Measurements from ENCODE around the gene CACNA1C. TPM values are rescaled to one million over a fixed set of nuclear protein-coding genes. Genes with fewer than 3 reads are reported as not detected.

Gene CACNA1C
- total RNA-seq, 1 donor from 2014 or later = 102 TPM

DNA sequence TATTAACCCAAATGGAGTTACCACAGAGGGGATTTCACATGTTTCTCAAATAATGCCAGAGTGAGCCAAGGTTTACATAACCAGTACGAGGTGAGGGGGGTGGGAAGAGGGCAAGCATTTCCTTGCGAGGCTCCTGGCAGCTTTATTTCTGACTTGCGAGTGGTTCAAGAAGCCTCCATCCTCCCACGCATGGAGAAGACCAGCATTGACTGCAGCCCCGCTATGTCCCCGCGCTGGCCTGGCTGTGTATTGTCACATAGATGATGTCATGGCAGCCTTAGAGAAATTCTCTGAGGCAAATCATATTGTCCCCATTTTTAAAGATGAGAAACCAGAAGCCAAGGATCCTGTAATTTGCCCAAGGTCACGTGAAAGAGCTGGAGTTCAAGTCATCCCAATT lies 188.2 kb downstream of the CACNA1C start:
- Histone ChIP-seq H3K4me3 (no peak overlapping the region), H3K4me1 (peaks cover 5 to 38% of the 10 kb centered on the region in 2 donors), H3K27ac (peak overlapping the region in 1 of 2 donors; percentile 30), H3K9me3 (no peaks in the 10 kb centered on the region), H3K27me3 (no peaks in the 10 kb centered on the region), H3K36me3 (no peaks in the 10 kb centered on the region)
- DNase-seq (ENCODE audit: low spot score in 2 of 2) = no peak
- no peak for TF ChIP-seq CTCF (IDR thresholded peaks at IDR 0.05)
- intact Hi-C loops (cut with DNase I) = no loop called here

DNA sequence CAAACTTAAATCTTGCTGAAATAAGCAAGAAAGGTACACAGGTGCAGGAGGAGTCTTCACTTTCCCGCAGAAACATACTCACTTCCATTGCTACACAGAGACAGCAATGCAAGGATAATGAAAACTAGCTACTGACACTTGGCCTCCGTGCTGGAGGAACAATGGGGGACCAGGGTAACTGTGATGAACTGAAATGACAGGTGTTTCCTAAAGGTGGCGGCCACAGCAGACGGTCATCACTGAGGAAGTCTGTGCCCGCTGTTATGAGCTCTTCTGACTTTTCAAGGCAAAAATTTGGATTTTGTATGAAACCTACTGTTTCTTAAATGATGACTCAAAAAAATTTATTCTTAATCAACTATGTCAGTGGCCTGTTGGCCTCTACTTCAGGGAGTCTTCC lies 189.4 kb downstream of the CACNA1C start:
- intact Hi-C loops (cut with DNase I) = no loop called here
- H3K9me3 ChIP-seq = no peaks in the 10 kb centered on the region
- no peak overlapping the region for H3K27ac ChIP-seq
- DNase-seq (ENCODE audit: low spot score in 2 of 2) = no peak
- no peaks in the 10 kb centered on the region for H3K36me3 ChIP-seq
- H3K4me1 ChIP-seq = peaks cover 5 to 38% of the 10 kb centered on the region in 2 donors
- H3K27me3 ChIP-seq = no peaks in the 10 kb centered on the region
- no peak overlapping the region for H3K4me3 ChIP-seq
- TF ChIP-seq CTCF (IDR thresholded peaks at IDR 0.05) = no peak

DNA sequence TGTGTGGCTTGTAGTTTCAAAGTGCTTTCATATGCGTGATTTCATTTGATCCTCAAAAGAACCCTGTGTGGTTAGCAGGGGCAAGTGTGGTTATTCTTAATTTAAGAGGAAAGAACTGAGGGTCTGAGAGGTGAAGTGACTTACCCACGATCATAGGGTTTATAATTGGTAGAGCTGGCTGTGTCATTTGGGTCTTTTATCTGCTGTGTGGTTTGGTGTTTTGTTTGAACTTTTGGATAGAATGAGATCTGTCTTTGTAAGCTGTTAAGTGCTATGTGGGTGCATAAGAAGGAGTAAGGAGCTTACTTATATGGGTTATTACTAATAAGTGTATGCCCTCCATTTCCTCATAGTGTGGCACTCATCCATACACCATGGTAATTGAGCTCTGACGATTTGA lies 190.0 kb downstream of the CACNA1C start:
- intact Hi-C loops (cut with DNase I) = no loop called here
- TF ChIP-seq CTCF (IDR thresholded peaks at IDR 0.05) = no peak
- Histone ChIP-seq H3K4me1 (peaks cover 5 to 38% of the 10 kb centered on the region in 2 donors), H3K27me3 (no peaks in the 10 kb centered on the region), H3K4me3 (no peak overlapping the region), H3K27ac (peak overlapping the region; percentile 56 to 65), H3K9me3 (no peaks in the 10 kb centered on the region), H3K36me3 (no peaks in the 10 kb centered on the region)
- DNase-seq (ENCODE audit: low spot score in 2 of 2) = no peak

DNA sequence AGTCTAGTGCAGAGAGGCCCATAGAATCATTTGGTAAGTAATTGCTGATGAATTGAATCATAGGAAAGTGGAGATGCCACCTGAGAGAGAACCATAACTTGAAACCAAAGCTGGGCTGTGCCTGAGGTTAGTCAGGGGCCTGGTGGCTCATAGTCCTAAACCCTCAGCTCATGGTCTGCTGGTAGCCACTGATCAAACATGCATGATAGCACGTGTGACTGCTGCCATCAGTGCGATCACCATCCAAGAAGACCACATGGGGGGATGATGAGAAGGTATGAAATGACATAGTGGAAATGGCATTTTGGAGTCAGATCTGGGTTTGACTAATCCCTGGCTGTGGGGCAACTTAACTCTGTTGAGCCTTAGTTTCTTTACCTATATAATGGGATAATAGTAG lies 190.5 kb downstream of the CACNA1C start:
- DNase-seq (ENCODE audit: low spot score in 2 of 2) = no peak
- H3K9me3 ChIP-seq = no peaks in the 10 kb centered on the region
- peak overlapping the region; percentile 56 to 65 for H3K27ac ChIP-seq
- no peaks in the 10 kb centered on the region for H3K36me3 ChIP-seq
- intact Hi-C loops (cut with DNase I) = no loop called here
- TF ChIP-seq CTCF (IDR thresholded peaks at IDR 0.05) = no peak
- H3K4me1 ChIP-seq = peaks cover 5 to 35% of the 10 kb centered on the region in 2 donors
- no peaks in the 10 kb centered on the region for H3K27me3 ChIP-seq
- H3K4me3 ChIP-seq = no peak overlapping the region

DNA sequence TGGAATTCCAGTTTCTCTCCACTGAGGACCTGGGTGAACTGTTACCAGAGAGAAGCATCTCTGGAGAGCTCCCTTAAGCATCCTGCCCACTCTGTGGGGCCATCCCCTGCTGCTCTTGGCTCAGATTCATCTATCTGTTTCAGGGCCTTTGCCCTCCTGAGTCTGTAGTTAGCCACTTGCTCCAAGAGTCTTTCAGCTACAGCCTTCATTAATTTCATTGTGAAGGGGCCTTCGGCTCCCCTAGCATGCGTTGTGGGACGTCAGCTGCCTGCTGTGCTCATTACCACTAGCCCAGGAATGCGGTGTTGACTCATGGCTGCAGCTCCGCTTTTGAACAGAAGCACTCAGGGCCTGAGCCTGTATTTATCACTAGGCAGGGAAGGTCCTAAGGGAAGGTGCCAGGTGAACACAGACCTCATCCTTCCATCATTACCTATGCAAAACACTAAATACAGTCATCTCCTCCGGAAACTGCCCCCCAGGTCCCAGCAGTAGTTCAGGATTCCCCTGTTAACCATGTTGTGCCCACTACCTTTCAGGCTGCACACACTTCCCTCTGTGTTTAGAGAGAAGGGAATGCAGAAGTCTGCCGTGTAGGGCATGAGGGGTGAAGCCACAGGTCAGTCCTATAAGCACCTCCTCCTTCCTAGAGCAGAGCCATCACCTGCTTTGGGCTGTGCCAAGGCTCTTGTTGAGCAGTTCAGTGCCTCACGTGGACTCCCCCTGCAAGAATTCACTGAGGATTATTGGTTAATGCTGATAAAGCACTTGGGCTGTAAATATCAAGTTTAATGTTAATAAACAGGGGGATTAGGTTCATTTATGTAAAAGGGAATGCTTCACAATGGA lies 191.4 kb downstream of the CACNA1C start:
- Histone ChIP-seq H3K36me3 (no peaks in the 10 kb centered on the region), H3K27ac (peak overlapping the region; percentile 56 to 65), H3K4me1 (peaks cover 0 to 26% of the 10 kb centered on the region in 2 donors), H3K27me3 (no peaks in the 10 kb centered on the region), H3K9me3 (no peaks in the 10 kb centered on the region), H3K4me3 (no peak overlapping the region)
- TF ChIP-seq CTCF (IDR thresholded peaks at IDR 0.05) = no peak
- intact Hi-C loops (cut with DNase I) = no loop called here
- peak in 1 of 2 donors; percentile 79 for DNase-seq (ENCODE audit: low spot score in 2 of 2)
